GM18951 (cell line): ENCODE measurements around the gene ASB10.

Source experiments
- POLR2A ChIP-seq: IDR thresholded peaks from 4 replicates; pipeline ENCODE4 v1.6.1; 2011; ENCODE audit warnings: mild to moderate bottlenecking; ENCODE audit not compliant: insufficient read length, insufficient read depth; ENCODE audit errors: extremely low read depth
- in situ Hi-C: fragments of 300-500 bp; cut with MboI; formaldehyde crosslinking; loops from one replicate; pipeline ENCODE4 v1.12.0; 2022; ENCODE audit warnings: low sequenced_read_pairs, mixed read lengths, inconsistent platforms; ENCODE audit not compliant: unreplicated experiment

Gene ASB10

GRCh38 chr7:151135866-151136843, 50.9 kb downstream of the ASB10 start:
- no peak for TF ChIP-seq POLR2A
- in situ Hi-C loops = no loop called here

- in situ Hi-C loops = no loop called here
Observed at GRCh38 chr7:151135525-151135845, 51.6 kb downstream of the ASB10 start.

GRCh38 chr7:151134743-151135524, 52.1 kb downstream of the ASB10 start:
- no peak for TF ChIP-seq POLR2A
- in situ Hi-C loops = no loop called here

More at GRCh38 chr7:151135525-151135845, 51.6 kb downstream of the ASB10 start:
- no peak for TF ChIP-seq POLR2A

GRCh38 chr7:151133986-151134742, 52.9 kb downstream of the ASB10 start:
- no peak for TF ChIP-seq POLR2A
- in situ Hi-C loops = no loop called here

- no peak for TF ChIP-seq POLR2A
- in situ Hi-C loops = no loop called here
Observed at GRCh38 chr7:151133266-151133985, 53.6 kb downstream of the ASB10 start.

GRCh38 chr7:151132461-151133205, 54.4 kb downstream of the ASB10 start:
- TF ChIP-seq POLR2A = no peak

GRCh38 chr7:151131592-151132293, 55.3 kb downstream of the ASB10 start:
- in situ Hi-C loops = no loop called here

More at GRCh38 chr7:151132461-151133205, 54.4 kb downstream of the ASB10 start:
- in situ Hi-C loops = no loop called here

GRCh38 chr7:151131224-151131591, 55.8 kb downstream of the ASB10 start:
- TF ChIP-seq POLR2A = no peak
- in situ Hi-C loops = no loop called here

More at GRCh38 chr7:151131592-151132293, 55.3 kb downstream of the ASB10 start:
- TF ChIP-seq POLR2A = no peak

- no peak for TF ChIP-seq POLR2A
- in situ Hi-C loops = no loop called here
Observed at GRCh38 chr7:151130741-151131157, 56.3 kb downstream of the ASB10 start.

GRCh38 chr7:151129960-151130591, 57.0 kb downstream of the ASB10 start:
- TF ChIP-seq POLR2A = no peak

More at GRCh38 chr7:151129960-151130591, 57.0 kb downstream of the ASB10 start:
- in situ Hi-C loops = no loop called here
